HG03565 (cell line): ENCODE measurements around the gene SORCS2.

Experiments used
- ATAC-seq: cut with Tn5 transposase; IDR thresholded peaks from one replicate; pipeline ENCODE4 v1.9.1; 2021; ENCODE audit warnings: mild to moderate bottlenecking, moderate library complexity; ENCODE audit not compliant: unreplicated experiment

The SORCS2 gene

DNA sequence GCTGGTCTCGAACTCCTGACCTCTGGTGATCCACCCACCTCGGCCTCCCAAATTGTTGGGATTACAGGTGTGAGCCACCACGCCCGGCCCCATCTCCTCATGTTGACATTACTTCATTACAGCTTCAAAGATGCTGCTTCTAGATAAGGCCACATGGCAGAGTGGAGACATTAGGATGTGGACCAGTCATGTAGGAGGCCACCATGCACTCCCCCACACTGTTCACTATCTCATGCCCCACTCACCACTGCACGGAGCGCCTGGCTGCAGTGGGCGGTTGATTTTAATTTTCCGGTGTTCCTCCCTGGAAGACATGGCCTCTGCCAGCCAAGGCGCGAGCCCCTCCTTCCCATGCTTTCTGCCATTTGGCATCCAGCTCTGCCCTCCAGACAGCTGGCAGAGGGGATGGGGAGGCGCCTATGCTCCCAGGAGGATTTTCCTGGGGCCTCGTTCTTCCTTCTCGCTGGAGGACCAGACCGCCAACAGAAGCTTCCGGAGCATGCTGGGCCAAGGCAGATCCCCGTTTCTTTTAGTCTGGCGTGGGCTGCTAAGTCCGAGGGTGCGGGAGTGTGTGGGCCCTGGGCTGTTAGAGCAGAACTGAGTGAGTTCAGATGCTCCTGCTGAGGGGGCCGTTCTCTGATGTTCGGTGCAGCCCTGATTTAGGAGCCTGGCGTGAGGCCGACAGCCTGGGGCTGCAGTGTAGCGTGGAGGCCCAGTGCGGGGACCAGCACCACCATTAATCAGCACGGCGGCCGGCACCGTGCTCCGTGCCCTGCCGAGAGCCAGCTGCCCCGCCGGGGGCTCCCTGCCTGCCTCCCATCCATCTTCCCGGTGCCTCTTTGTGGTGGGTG is 93.1 kb downstream of the SORCS2 start:
- ATAC-seq, result no peak

DNA sequence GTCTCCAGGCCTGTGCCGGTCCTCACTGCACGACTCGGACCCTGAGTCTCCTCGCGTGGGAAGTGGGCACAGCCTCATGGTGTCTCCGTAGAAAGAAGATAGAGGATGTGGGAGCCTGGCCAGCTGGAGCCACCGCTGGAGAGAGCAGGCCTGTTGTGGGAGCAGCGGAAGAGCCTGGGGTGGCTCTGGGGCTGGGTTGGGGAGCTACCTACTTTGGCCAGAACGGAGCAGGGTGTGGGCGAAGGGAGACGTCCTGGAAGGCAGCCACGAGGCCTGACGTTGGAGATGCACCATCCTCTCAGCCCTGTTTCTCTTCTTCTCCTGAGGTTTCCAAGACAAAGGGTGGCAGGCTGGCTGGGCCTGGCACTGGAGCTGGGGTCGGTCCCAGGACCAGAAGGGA is 93.8 kb downstream of the SORCS2 start:
- ATAC-seq, result no peak

DNA sequence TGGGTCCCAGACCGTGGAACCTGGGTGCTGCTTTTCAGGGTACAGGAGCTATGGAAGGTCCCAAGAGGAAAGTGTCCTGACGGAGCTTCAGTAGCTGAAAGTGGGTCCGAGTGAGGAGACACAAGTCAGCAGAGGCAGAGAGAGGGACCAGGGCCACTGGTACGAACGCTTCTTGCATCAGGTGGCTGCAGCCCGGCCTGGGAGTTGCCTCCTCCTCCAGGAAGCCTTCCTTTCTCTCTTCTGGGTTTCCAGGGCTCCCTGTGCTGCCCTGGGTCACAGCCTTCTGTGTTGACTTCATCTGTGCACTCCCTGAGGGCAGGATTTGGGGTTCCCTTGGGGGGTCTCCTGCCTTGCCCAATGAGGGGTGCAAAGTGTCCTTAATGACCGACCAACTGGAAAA is 94.5 kb downstream of the SORCS2 start:
- ATAC-seq, result no peak

DNA sequence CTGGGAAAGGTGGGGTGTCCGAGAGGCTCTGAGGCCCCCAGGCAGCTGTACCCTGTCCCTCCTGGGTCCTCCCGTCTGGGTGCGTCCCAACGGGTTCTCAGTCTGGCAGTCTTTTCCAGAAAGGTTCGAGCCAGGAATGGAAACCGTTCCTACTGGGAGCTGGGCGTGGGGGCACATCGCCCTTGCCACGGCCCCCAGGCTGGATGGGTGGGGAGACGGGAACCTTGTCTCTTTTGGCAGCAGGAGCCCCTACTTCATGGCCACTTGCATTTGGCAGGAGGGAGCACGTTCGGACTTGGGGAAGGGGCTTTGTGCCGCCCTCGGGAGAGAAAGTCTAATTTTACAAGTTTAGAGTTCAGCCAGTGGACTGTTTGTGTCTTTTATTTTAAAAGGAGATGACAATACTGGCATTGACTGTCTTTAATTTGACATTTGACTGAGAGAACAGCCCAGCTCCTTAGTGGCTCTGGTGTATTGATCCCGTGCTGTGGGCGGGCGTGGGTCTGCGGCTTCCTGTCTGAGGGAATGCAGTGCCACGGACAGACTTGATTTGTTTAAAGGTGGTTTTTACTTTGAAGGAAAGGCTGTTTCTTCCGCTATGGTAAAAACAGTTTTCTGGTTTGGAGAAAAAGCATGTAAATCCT is 95.1 kb downstream of the SORCS2 start:
- ATAC-seq, result no peak

DNA sequence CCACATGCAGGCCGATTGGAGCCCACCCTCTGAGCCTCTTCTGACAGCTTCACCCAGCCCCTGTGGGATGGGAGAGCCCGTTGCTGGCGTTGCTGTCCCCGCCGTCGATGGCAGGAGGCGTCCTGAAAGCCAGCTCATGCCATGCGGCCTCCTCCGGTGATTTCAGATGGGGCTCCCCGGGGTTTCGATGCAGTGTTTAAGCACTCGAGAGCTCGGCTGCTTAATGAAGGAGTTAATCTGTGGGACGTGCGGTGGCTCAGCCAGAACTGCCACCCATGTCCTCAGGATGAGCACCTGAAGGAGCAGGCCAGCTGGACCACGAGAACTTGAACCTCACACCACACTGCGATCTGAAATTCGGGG is 95.6 kb downstream of the SORCS2 start:
- no peak for ATAC-seq

DNA sequence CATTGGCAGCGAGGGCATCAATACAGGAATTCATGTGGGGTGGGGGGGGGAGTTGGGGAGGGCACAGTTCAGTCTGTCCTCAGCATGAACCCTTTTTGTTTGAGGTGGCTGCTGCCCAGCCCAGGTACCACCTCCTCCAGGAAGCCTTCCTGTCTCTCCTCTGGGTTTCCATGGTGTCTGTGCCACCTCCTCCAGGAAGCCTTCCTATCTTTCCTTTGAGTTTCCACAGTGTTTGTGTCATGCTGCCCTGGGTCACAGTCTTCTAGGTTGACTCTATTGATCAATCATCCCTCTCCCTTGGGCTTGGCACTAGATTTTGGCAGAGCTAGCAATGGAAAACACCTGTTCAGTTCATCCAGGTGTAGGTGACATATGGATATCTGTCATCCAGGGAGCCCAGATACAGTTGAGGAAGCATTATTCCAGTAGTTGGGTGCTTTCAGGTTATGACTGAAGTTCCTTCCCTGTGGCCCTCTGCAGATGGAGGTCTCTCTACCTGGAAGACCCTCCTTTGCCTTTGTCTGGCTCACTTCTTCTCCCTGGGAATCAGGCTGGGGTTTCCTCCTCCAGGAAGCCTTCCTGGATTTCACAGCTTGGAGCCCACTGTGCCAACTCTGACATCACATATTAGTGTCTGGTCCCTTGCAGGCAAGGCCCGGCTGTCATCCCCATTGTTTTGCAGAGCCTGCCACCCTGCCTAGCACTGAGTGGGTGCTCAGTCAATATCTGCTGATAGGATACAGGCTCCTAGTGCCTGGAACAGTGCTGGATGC is 96.6 kb downstream of the SORCS2 start:
- no peak for ATAC-seq

DNA sequence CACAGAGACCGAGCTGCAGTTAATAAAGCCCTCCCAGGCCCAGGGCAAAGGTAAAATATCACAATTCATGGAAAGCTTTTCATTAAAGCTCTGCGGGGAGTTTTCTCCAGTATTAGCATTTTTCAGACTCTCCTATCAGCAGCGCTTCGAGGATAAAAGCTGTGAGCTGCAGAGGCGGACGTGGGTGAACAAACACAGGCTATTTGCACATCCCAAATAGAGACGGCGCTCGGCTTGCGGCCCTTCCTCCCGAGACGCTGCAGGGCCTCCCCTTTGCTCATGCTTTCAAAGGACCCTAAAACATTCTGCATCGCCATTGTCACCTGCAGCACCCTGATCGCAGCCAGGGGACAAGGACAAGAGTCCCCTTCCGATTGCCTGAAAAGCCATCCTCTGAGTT is 97.3 kb downstream of the SORCS2 start:
- no peak for ATAC-seq

DNA sequence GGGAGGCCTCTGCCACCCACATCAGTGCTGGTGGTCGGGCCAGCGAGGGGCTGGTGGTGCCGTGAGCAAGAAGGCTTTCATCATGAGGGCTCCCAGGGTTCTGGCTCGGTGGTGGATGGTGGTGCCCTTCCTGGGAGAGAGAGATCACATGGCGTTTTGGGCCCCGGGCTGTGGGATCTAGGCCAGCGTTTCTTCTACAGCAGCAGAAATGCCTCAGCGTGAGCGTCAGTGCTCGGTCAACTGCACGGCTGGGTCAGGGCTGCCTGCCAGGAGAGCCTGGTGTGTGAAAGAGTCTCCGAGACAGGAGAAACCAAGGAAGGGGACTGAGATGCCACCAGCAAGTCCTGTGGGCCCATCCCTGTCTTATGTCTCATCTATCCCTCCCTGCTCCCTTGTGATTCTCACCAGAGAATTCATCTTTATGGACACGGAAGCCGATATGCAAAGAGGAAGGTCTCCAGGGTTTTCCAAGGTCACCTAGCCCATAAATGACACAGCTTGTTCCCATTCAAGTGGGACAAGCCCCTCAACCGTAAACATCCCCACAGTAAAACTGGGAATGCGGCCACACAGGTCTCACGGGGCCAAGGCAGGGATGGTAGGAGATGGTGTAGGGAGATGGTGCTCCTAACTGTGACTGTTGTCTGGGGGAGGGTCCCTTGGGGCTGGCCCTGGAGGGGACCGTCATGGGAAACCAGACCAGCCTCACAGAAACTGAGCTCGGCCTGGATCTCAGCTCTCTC is 99.2 kb downstream of the SORCS2 start:
- no peak for ATAC-seq

DNA sequence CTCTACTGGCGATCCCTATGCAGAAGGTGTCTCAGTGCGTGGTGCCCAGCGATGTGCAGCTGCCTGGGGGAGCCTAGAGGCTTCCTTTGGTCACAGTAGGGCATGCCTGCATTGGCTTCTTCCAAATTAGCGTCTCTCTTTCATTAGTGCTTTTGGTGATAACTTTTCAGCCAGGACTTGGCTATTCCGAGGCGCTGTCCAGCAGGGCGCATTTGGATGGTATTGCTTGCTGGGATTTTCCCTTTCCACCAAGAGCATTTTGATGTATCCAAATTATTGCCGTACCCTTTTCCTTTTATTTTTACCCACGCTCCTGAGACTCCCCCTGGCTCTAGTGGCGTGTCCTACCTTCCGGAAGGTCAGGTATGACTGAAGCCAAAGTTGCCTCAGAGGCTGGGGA is 101.4 kb downstream of the SORCS2 start:
- no peak for ATAC-seq

DNA sequence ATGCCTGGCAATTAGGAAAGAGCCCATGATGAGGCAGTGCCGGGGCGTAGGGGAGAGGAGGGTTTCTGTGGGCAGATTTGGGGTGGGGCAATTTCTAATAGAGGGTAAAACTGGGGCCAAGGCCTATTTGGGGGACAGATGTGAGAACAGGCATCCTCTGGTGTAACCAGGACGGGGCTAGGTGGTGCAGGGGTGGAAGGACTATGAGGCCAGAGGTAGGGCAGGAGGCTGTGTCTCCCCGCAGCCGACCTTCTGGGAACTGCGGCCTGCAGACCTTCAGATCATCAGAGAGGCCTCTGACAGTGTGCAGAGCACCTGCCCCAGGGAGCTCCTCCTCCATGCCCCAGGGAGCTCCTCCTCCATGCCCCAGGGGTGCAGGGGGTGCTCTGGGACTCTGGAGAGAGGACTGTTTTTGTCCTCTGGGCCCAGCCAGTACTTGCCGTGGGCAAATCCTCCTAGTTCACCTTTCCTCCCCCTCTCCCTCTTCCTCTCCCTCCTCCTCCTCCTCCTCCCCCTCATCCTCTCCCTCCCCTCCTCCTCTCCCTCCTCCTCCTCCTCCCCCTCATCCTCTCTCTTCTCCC is 101.9 kb downstream of the SORCS2 start:
- no peak for ATAC-seq

DNA sequence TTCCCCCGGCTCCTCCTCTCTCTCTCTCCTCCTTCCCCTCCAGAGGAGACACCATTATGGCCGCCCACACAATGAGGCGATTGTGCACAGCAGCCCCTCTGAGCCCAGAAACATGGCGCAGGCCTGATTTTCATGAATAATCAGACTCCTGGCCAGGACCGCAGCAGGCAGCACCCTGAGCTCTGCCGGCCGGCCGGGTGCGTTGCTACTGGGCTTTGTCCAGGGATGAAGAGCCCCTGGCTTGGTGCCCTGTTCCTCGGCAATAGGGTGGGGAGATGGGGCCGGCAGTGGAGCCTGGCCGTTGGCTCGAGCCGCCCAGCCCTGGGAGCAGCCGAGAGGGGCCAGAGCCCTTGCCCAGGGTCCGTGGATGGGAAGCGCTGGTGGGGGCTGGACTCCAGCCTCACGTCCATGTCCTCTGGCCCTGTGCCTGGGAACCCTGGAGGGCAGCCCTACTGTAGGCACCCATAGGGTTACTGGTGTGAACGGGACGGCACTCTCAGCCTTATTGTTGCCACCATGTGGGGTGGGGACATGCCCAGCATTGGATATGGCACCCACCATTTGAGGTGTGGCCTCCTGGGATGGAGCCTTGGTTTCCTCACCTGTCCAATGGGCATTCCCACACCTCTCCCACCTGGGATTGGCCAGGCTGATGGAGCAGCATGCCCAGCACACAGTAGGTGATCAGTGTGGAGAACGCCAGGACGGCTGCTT is 103.0 kb downstream of the SORCS2 start:
- ATAC-seq, result no peak

DNA sequence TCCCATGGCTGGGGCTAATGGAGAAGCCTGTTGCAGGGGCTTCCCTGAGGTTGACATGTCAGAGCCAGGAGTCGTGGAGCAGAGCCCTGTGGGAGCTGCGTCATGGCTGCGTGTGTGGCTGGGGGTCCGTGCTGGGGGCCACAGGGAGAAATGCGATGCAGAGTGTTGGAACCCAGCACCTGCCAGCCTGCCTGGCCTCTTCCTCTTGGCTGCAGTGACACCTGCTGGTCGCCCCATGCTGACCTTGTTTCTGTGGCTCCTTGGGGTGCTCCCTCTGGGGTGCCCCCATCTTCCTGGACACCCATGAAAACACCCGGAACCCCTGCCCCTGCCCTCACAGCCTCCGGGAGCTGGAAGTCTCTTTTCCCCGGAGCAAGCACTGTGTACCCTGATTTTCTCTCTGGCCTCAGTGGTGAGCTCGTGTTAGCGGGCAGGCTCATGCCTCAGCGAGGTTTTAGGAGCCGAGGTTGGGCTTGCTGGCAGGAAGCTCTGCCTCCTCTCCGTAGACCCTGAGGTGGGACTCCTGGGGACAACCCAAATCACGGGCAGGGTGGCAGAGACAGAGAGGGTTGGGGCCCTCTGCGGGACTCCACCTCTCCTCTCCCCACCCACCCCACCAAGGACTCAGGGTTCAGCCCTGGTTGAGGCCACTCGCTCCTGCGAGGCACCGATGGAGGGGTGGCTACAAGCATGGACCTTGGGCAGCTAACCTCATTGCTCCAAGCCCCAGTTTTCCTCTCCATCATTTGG is 103.7 kb downstream of the SORCS2 start:
- ATAC-seq, result no peak

DNA sequence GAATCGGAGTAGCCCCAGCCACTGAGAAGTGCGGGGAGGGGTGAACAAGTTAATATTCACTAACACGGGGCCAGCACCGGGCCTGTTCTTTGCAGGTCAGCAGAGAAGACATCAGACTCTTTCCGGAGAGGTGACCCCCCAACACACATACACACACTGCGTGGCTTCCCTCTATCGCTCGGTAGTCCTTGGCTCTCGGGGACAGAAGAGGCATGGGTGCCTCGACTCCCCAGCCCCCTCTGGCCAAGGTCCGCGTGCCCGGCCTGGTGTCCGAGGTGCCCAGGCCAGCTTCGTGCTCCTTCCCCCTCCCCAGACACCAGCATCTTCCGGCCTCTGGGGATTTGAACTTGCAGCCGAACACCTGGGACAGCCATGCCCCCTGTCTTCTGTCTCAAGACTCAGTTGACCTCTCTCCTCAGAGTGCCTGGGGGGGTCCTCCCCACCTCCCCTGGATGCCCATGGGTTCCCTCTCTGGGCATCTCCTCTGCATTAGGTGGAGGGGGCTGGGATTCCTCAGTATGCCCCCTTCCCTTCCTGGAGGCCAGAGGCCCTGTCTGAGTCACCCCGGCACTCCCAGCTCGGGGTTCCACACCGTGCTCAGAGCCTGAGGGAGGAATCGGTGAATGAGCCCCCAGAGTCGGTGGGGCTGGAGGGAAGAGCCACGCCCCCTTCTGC is 104.5 kb downstream of the SORCS2 start:
- ATAC-seq, result no peak

DNA sequence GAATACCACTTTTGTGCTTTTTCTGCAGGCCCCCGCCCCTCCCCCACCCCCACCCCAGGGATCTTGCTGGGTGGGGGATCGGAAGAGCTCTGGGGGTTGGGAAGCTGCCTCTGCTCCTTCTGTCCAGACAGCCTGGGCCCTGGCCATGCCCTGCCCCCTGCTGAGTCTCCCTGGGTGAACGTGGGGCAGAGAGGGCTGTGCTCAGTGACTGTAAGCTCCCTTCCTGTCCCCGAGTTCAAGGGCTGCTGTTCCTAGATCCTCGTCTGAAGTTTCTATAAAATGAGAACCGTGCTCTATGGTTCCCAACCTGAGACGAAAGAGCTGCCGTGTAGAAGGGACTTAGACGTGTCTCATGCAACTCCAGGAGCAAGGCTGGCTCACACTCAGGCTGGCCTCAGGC is 105.0 kb downstream of the SORCS2 start:
- ATAC-seq, result no peak

DNA sequence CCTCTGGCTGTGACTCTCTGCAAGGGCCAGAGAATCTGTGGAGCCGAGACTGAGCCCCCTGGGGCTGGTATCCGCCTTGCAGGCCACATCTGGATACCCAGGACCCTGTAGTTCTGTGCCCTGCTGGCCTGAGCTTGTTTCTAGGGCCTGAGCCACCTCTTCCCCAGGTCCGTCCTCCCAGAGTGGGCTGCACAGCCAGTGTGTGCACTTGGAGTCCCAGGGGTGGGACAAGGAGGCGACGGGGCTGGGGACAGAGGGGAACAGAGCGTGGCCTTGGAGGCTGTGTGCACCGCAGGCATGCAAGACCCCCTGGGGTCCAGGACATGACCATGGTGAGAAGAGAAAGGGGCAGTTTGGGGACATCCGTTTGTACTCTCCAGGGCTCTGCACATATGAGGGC is 105.5 kb downstream of the SORCS2 start:
- ATAC-seq, result no peak

DNA sequence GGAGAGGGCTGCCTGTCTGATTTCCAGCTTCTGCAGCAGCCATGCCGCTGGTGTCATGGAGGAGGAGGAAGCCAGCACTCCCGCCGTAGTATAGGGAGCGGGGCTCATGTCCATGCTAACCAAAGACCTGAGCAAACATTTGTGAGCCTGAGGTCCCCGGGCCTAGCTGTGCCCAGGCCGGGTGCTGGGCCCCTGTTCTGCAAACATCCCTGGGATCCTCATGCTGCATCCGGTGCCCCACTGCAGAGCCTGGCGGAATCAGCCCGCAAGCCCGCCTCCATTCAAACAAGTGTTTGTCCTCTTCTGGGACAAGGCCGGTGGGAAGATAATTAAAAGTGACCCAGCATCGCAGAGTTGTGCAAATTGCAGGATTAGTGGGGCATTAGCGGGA is 106.3 kb downstream of the SORCS2 start:
- ATAC-seq, result no peak

DNA sequence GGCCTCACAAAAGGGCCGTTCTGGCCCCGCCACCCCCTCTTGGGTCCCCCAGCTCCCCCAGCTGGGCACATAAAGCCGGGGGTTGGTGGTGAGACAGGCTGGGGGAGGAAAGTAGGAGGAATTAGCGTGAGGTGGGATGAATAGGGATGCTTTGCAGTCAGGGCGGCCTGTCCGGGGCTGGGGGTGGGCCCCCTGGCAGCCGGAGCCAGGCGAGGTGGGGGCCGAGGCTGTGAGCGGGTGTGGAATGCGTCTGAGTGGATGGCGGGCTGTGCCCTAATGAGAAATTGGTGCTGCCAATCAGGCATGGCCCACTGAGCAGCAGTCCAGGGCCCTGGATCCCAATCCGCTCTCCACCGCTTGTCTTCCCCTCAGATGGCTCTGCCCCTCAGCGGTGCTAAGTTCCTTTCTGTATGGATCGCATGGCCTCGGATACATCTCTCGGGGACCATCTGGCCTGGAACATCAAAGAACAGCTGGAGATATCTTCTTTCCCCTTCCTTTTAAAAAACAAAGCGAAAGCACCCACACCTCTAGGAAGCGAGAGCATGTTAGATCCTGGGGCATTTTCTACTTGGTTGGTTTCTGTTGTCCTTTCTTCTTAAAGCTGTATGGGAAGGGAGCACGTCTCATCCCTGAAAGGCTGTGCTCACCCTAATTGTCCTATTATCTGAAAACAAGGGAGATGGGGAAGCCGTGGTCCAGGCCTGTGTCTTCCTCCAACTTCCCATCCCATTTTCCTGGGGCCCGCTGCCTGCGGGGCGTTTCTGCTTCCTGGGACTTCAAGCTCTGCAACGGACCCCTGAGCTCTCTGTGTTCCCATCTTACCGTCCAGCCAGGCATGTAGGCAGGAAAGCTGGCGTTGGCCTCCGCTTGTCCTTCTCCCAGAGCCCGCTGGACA is 106.9 kb downstream of the SORCS2 start:
- no peak for ATAC-seq
